ENCODE results near the gene LDB1. TPM values are rescaled to one million over a fixed set of nuclear protein-coding genes. Genes with fewer than 3 reads are reported as not detected.

Gene LDB1
- total RNA-seq, 1 experiment from 2014 or later = 63.9 TPM

- TF ChIP-seq ZBTB33 (IDR thresholded peaks at IDR 0.05; ENCODE audit: extremely low read depth, insufficient replicate concordance, low read length) (no peak), TCF7L2 (IDR thresholded peaks at IDR 0.05; ENCODE audit: borderline replicate concordance, extremely low read depth, insufficient read depth, insufficient read length) (no peak), MAX (IDR thresholded peaks at IDR 0.05) (no peak), YY1 (IDR thresholded peaks at IDR 0.05; ENCODE audit: extremely low read depth, insufficient replicate concordance, low read depth, low read length) (no peak)
- TF ChIP-seq, protein P1, sequence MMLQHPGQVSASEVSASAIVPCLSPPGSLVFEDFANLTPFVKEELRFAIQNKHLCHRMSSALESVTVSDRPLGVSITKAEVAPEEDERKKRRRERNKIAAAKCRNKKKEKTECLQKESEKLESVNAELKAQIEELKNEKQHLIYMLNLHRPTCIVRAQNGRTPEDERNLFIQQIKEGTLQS (IDR thresholded peaks at IDR 0.05) = no peak
Observed at GRCh38 chr10:102118867-102119266, 1.3 kb downstream of the LDB1 start (continued).

- no peak for DNase-seq (ENCODE audit: low read depth, low spot score)
- Histone ChIP-seq H4K20me1 (ENCODE audit: insufficient read depth) (no peaks in the 10 kb centered on the region; the same call in 1 of the 2 replicates), H3K36me3 (ENCODE audit: control insufficient read depth in 1 of 2, insufficient read depth in 2 of 2, low read length in 2 of 2) (no peaks in the 10 kb centered on the region), H3K4me1 (ENCODE audit: control insufficient read depth in 1 of 2, insufficient read depth in 2 of 2, low read length in 2 of 2) (peaks cover 63 to 85% of the 10 kb centered on the region in 2 experiments), H3K9ac (ENCODE audit: low read length) (peak overlapping the region; percentile 82), H3K9me2 (ENCODE audit: insufficient read depth) (no peaks in the 10 kb centered on the region), H2AFZ (ENCODE audit: low read depth, low read length, poor library complexity, severe bottlenecking) (no peak overlapping the region), H3K27me3 (ENCODE audit: insufficient read depth, low read length) (no peaks in the 10 kb centered on the region), H3K27ac (ENCODE audit: low read depth, low read length) (peak overlapping the region; percentile 88), H3K9me3 (ENCODE audit: control insufficient read depth in 1 of 2, insufficient read depth in 1 of 2, low read depth in 1 of 2, low read length in 2 of 2) (no peaks in the 10 kb centered on the region), H3K4me3 (replicated peaks in 1 of 2; ENCODE audit: low read depth in 1 of 2, low read length in 2 of 2) (peak overlapping the region in 1 of 2 experiments; percentile 27; a peak in 1 of 4 replicates), H3K4me2 (ENCODE audit: low read length) (peak overlapping the region; percentile 93), H3K79me2 (ENCODE audit: insufficient read depth, low read length) (peaks cover 63% of the 10 kb centered on the region)
- TF ChIP-seq TCF7L2 (IDR thresholded peaks at IDR 0.05; ENCODE audit: borderline replicate concordance, extremely low read depth, insufficient read depth, insufficient read length) = peak; percentile 57
- TF ChIP-seq POLR2AphosphoS5 (IDR thresholded peaks at IDR 0.05; ENCODE audit: low read depth, low read length) = no peak
- peak in 2 of 3 experiments; percentile 33 to 39; a peak in 4 of 6 replicates for TF ChIP-seq CTCF (IDR thresholded peaks at IDR 0.05 in 2 of 3, conservative IDR thresholded peaks at IDR 0.05 in 1 of 3; ENCODE audit: borderline replicate concordance in 1 of 3, insufficient read depth in 1 of 3, low read depth in 2 of 3, low read length in 2 of 3)
- TF ChIP-seq ZFX (IDR thresholded peaks at IDR 0.05) = peak; percentile 10; the same call in 1 of the 2 replicates
- no peak for TF ChIP-seq MAX (IDR thresholded peaks at IDR 0.05)
- no TSS peak for BruUV-seq (replicated peaks)
- POLR2A ChIA-PET = interaction anchor here (0.5 to 1.0 kb wide), 2 partner anchors 34 to 64 kb away, joined by 3 read pairs; no protein-coding TSS in a partner anchor
- RAD21 ChIA-PET (ENCODE audit: low non-redundant PET in 1 of 2, low total read pairs in 2 of 2, uncharacterized antibody in 2 of 2, unreplicated experiment in 2 of 2) = no interaction called here
- intact Hi-C loops (cut with micrococcal nuclease) = no loop called here
- no peak for ATAC-seq
- CTCF ChIA-PET = no interaction called here
Observed at GRCh38 chr10:102117391-102118159, 2.6 kb downstream of the LDB1 start.

All from HCT116 (cell line).